Stomach (tissue), 9 donors: ENCODE data around the gene MIPEP. TPM values are rescaled to one million over a fixed set of nuclear protein-coding genes. Genes with fewer than 3 reads are reported as not detected.

Source experiments
- DNase-seq, 2 donors: peaks; one replicate each; pipeline versions ENCODE4 v3.0.0 to v3.0.0-alpha.2; 2013 to 2019
- H3K27ac ChIP-seq, 5 donors: fragments of 200-600 bp in 4 of 5; sonication (generic) in 4 of 5; one replicate each; pipeline ENCODE4 v1.5.1; 2013 to 2019; ENCODE audit warnings: mild to moderate bottlenecking in 1 of 5, moderate library complexity in 1 of 5
- H3K27me3 ChIP-seq, 3 donors: fragments of 200-600 bp; sonication (generic); one replicate each; pipeline ENCODE4 v1.5.1; 2017 to 2019; ENCODE audit warnings: mixed run types in 1 of 3
- H3K36me3 ChIP-seq, 4 donors: fragments of 200-600 bp; sonication (generic); 1 replicate in 3 of 4; 2 replicates in 1 of 4; pipeline ENCODE4 v1.5.1; 2016 to 2019
- H3K4me1 ChIP-seq, 4 donors: fragments of 200-600 bp; sonication (generic); one replicate each; pipeline ENCODE4 v1.5.1; 2016 to 2019
- H3K4me3 ChIP-seq, 4 donors: fragments of 200-600 bp; sonication (generic) in 3 of 4; one replicate each; pipeline ENCODE4 v1.5.1; 2016 to 2019; ENCODE audit warnings: mild to moderate bottlenecking in 1 of 4
- H3K9me3 ChIP-seq, 4 donors: fragments of 200-600 bp; sonication (generic); one replicate each; pipeline ENCODE4 v1.5.1; 2016 to 2019
- CTCF ChIP-seq, 7 experiments: fragments of 450-650 bp in 4 of 7; fragments of 200-600 bp in 3 of 7; sonication (generic) in 3 of 7; IDR thresholded peaks; one replicate each; pipeline ENCODE4 v1.5.1; 2016 to 2019; ENCODE audit warnings: antibody characterized with exemption in 7 of 7, control low read depth in 2 of 7, mild to moderate bottlenecking in 1 of 7
- EP300 ChIP-seq: sonication (generic); formaldehyde crosslinking; IDR thresholded peaks from one replicate; pipeline ENCODE4 v1.6.1; 2017; ENCODE audit warnings: antibody characterized with exemption
- POLR2A ChIP-seq, 4 donors: fragments of 450-650 bp; IDR thresholded peaks; one replicate each; pipeline ENCODE4 v1.6.1; 2016; ENCODE audit warnings: antibody characterized with exemption in 4 of 4, control low read depth in 2 of 4, mild to moderate bottlenecking in 1 of 4, moderate library complexity in 1 of 4
- POLR2AphosphoS5 ChIP-seq, 3 donors: sonication (generic); formaldehyde crosslinking; IDR thresholded peaks; one replicate each; pipeline ENCODE4 v1.6.1; 2016; ENCODE audit warnings: antibody characterized with exemption in 3 of 3
- WGBS, 5 donors: extraction: QIAGEN DNeasy Blood & Tissue Kit in 3 of 5; methylation state at CpG; one replicate each; pipeline versions ENCODE4 v1.1.5 to v1.1.7; 2013 to 2018; 5-methylcytosine and 5-hydroxymethylcytosine counted together
- intact Hi-C: fragments of 100-400 bp; cut with DNase I; formaldehyde crosslinking; loops from one replicate; pipeline ENCODE4 v1.15.1; 2023; ENCODE audit warnings: low total_unique reads
- polyA plus RNA-seq, 3 donors: library from polyadenylated mRNA; stranded (reverse); fragments of 200-250 nt; gene quantifications; one replicate each; pipeline ENCODE4 v1.2.3, GENCODE V29; 2013
- total RNA-seq, 5 donors: library from RNA; depleted of rRNA; stranded (reverse); fragments of >200 nt; gene quantifications; one replicate each; pipeline versions ENCODE4 v1.1.0 to v1.2.3, GENCODE V29; 2014 to 2016
- donor health status: healthy with polysubstance abuse.
- donor health status: Bipolar disorder and iron deficiency.
- donor health status: healthy.

MIPEP gene
- total and polyA plus RNA-seq, 8 donors, result 1.2 to 43.2 (median 15.2) TPM

GRCh38 chr13:23903906-23904280 lies 14.7 kb upstream of the MIPEP start:
- Histone ChIP-seq H3K27ac (no peak overlapping the region), H3K27me3 (peaks cover 0 to 39% (median 17%) of the 10 kb centered on the region in 3 donors), H3K4me3 (peak overlapping the region in 3 of 4 donors; percentile 30 to 46 (median 31)), H3K4me1 (peaks cover 10 to 16% (median 12%) of the 10 kb centered on the region in 4 donors), H3K9me3 (no peaks in the 10 kb centered on the region), H3K36me3 (no peaks in the 10 kb centered on the region)
- 27 to 45% (median 40%) methylated on average over 9 to 16 of the region's 16 CpGs for WGBS, 5 donors
- DNase-seq, result no peak
- intact Hi-C loops, result no loop called here
- TF ChIP-seq POLR2A (IDR thresholded peaks at IDR 0.05) (no peak), POLR2AphosphoS5 (IDR thresholded peaks at IDR 0.05) (no peak), EP300 (no peak), CTCF (IDR thresholded peaks at IDR 0.05) (no peak)

GRCh38 chr13:23902975-23903905 lies 14.0 kb upstream of the MIPEP start:
- intact Hi-C loops, result no loop called here
- DNase-seq, result peak in 1 of 2 donors; percentile 35
- peaks cover 0 to 39% (median 17%) of the 10 kb centered on the region in 3 donors for H3K27me3 ChIP-seq
- no peaks in the 10 kb centered on the region for H3K36me3 ChIP-seq
- peak overlapping the region; percentile 28 to 46 (median 30) for H3K4me3 ChIP-seq
- TF ChIP-seq CTCF (IDR thresholded peaks at IDR 0.05), result no peak
- no peak for TF ChIP-seq EP300
- no peak for TF ChIP-seq POLR2A (IDR thresholded peaks at IDR 0.05)
- TF ChIP-seq POLR2AphosphoS5 (IDR thresholded peaks at IDR 0.05), result no peak
- WGBS, 5 donors, result 9 to 20% (median 10%) methylated on average over 35 to 67 of the region's 67 CpGs
- H3K27ac ChIP-seq, result no peak overlapping the region
- H3K4me1 ChIP-seq, result peaks cover 10 to 16% (median 12%) of the 10 kb centered on the region in 4 donors
- no peaks in the 10 kb centered on the region for H3K9me3 ChIP-seq

GRCh38 chr13:23901365-23901764 lies 12.2 kb upstream of the MIPEP start:
- intact Hi-C loops, result no loop called here
- TF ChIP-seq CTCF (IDR thresholded peaks at IDR 0.05), result no peak
- TF ChIP-seq EP300, result no peak
- TF ChIP-seq POLR2A (IDR thresholded peaks at IDR 0.05), result no peak
- TF ChIP-seq POLR2AphosphoS5 (IDR thresholded peaks at IDR 0.05), result no peak
- Histone ChIP-seq H3K27me3 (peaks cover 0 to 39% (median 17%) of the 10 kb centered on the region in 3 donors), H3K4me1 (peaks cover 10 to 16% (median 12%) of the 10 kb centered on the region in 4 donors), H3K36me3 (no peaks in the 10 kb centered on the region), H3K4me3 (no peak overlapping the region), H3K9me3 (no peaks in the 10 kb centered on the region), H3K27ac (no peak overlapping the region)
- no peak for DNase-seq
- 74 to 85% (median 79%) methylated on average over 4 of the region's 4 CpGs for WGBS, 5 donors

GRCh38 chr13:23899555-23899954 lies 10.4 kb upstream of the MIPEP start:
- Histone ChIP-seq H3K27me3 (peaks cover 0 to 38% (median 17%) of the 10 kb centered on the region in 3 donors), H3K27ac (no peak overlapping the region), H3K9me3 (no peaks in the 10 kb centered on the region), H3K36me3 (no peaks in the 10 kb centered on the region), H3K4me3 (no peak overlapping the region), H3K4me1 (peaks cover 10 to 16% (median 12%) of the 10 kb centered on the region in 4 donors)
- TF ChIP-seq CTCF (IDR thresholded peaks at IDR 0.05) (peak in 3 of 7 experiments; percentile 24 to 61 (median 31)), POLR2AphosphoS5 (IDR thresholded peaks at IDR 0.05) (no peak)
- 12 to 25% (median 18%) methylated on average over 4 of the region's 4 CpGs for WGBS, 5 donors
- DNase-seq, result peak in 1 of 2 donors; percentile 75
- intact Hi-C loops, result no loop called here
